Kidney (tissue), 14 donors: ENCODE data around the gene LARP4. TPM values are rescaled to one million over a fixed set of nuclear protein-coding genes. Genes with fewer than 3 reads are reported as not detected.

Source experiments
- DNase-seq, 5 donors: peaks; one replicate each; pipeline ENCODE4 v3.0.0-alpha.2; 2013 to 2020
- FAIRE-seq: peaks from 2 replicates; lab custom pipeline; 2012; peaks lifted over from hg19 to GRCh38; lab: Jason Lieb, UNC
- H3K27ac ChIP-seq, 2 donors: one replicate each; pipeline ENCODE4 v1.7.0; 2013; ENCODE audit warnings: low read depth in 2 of 2, low read length in 2 of 2, inconsistent platforms in 1 of 2
- H3K27me3 ChIP-seq: one replicate; pipeline ENCODE4 v1.7.1; 2013; ENCODE audit warnings: low read length, inconsistent platforms; ENCODE audit not compliant: control insufficient read depth, insufficient read depth
- H3K36me3 ChIP-seq, 3 donors: one replicate each; pipeline versions ENCODE4 v1.7.0 to v1.7.1; 2013; ENCODE audit warnings: low read length in 3 of 3, control low read depth in 1 of 3, inconsistent platforms in 1 of 3; ENCODE audit not compliant: insufficient read depth in 3 of 3, control insufficient read depth in 2 of 3
- H3K4me1 ChIP-seq, 3 donors: one replicate each; pipeline versions ENCODE4 v1.7.0 to v1.7.1; 2013; ENCODE audit warnings: low read length in 3 of 3, inconsistent platforms in 1 of 3, low read depth in 1 of 3; ENCODE audit not compliant: control insufficient read depth in 2 of 3, insufficient read depth in 2 of 3
- H3K4me3 ChIP-seq, 3 donors: one replicate each; pipeline versions ENCODE4 v1.7.0 to v1.8.1; 2013; ENCODE audit warnings: low read length in 3 of 3, control low read depth in 1 of 3, inconsistent platforms in 1 of 3
- H3K9ac ChIP-seq, 3 donors: one replicate each; pipeline versions ENCODE4 v1.7.0 to v1.7.1; 2013; ENCODE audit warnings: low read length in 3 of 3, control low read depth in 1 of 3, inconsistent platforms in 1 of 3
- H3K9me3 ChIP-seq, 3 donors: one replicate each; pipeline versions ENCODE4 v1.7.0 to v1.7.1; 2013; ENCODE audit warnings: low read length in 3 of 3, control low read depth in 1 of 3, inconsistent platforms in 1 of 3; ENCODE audit not compliant: control insufficient read depth in 2 of 3, insufficient read depth in 1 of 3
- CTCF ChIP-seq: IDR thresholded peaks from 3 replicates; pipeline ENCODE4 v1.5.1; 2012; ENCODE audit warnings: mild to moderate bottlenecking, moderate library complexity, borderline replicate concordance; ENCODE audit not compliant: insufficient read depth; ENCODE audit errors: extremely low read depth
- intact Hi-C: fragments of 100-400 bp; cut with DNase I; formaldehyde crosslinking; loops from one replicate; pipeline ENCODE4 v1.11.1; 2022
- polyA plus RNA-seq: library from polyadenylated mRNA; stranded (reverse); fragments of 350-450 nt; fragmentation: Illumina TruSeq; extraction: RNeasy Lipid Tissue Mini Kit (QIAGEN cat#74804); gene quantifications from one replicate; pipeline ENCODE4 v1.2.3, GENCODE V29; 2014; ENCODE audit warnings: low read depth, low replicate concordance; ENCODE audit not compliant: insufficient read depth
- total RNA-seq: library from RNA; stranded (reverse); fragmentation: NEBNext Ultra II Directional; extraction: Animal tissue kit (Norgen Biotek cat#: 25700); gene quantifications from one replicate; pipeline ENCODE4 v1.2.1, GENCODE V29; 2021
- donor health status: control.
- donor health status: control.
- donor health status: control.
- donor health status: control.
- donor health status: control.
- donor health status: DM: yes; HTN: yes; CAD: no.
- donor health status: Normal renal cell carcinoma (clear cell type).

The LARP4 gene
- total and polyA plus RNA-seq, 2 donors from 2014 or later = 17.1 to 56.1 TPM

GRCh38 chr12:50523772-50524171 is 123.1 kb downstream of the LARP4 start:
- H3K4me3 ChIP-seq = no peak overlapping the region
- no peak for TF ChIP-seq CTCF
- DNase-seq = no peak
- H3K9me3 ChIP-seq = no peaks in the 10 kb centered on the region
- intact Hi-C loops = no loop called here
- no peak overlapping the region for H3K9ac ChIP-seq
- peaks cover 0 to 5% (median 2%) of the 10 kb centered on the region in 3 donors for H3K4me1 ChIP-seq
- FAIRE-seq = no peak
- H3K27me3 ChIP-seq = no peaks in the 10 kb centered on the region
- H3K36me3 ChIP-seq = no peaks in the 10 kb centered on the region
- H3K27ac ChIP-seq = no peak overlapping the region

- Histone ChIP-seq H3K27ac (no peak overlapping the region), H3K4me3 (no peak overlapping the region), H3K4me1 (peaks cover 0 to 6% (median 5%) of the 10 kb centered on the region in 3 donors), H3K36me3 (no peaks in the 10 kb centered on the region), H3K27me3 (no peaks in the 10 kb centered on the region), H3K9me3 (no peaks in the 10 kb centered on the region), H3K9ac (no peak overlapping the region)
- FAIRE-seq (no peak), DNase-seq (no peak)
- TF ChIP-seq CTCF = no peak
- intact Hi-C loops = no loop called here
Observed at GRCh38 chr12:50524621-50525020, 123.9 kb downstream of the LARP4 start.

- TF ChIP-seq CTCF = no peak
- FAIRE-seq (no peak), DNase-seq (no peak)
- H3K4me1 ChIP-seq = peaks cover 0 to 6% (median 5%) of the 10 kb centered on the region in 3 donors
- intact Hi-C loops = no loop called here
- no peaks in the 10 kb centered on the region for H3K36me3 ChIP-seq
- H3K27me3 ChIP-seq = no peaks in the 10 kb centered on the region
- H3K9ac ChIP-seq = no peak overlapping the region
- no peak overlapping the region for H3K4me3 ChIP-seq
- no peak overlapping the region for H3K27ac ChIP-seq
- H3K9me3 ChIP-seq = no peaks in the 10 kb centered on the region
Observed at GRCh38 chr12:50525422-50525821, 124.7 kb downstream of the LARP4 start.

- Histone ChIP-seq H3K4me1 (peaks cover 0 to 6% (median 5%) of the 10 kb centered on the region in 3 donors), H3K36me3 (no peaks in the 10 kb centered on the region), H3K4me3 (no peak overlapping the region), H3K9ac (no peak overlapping the region), H3K27ac (no peak overlapping the region), H3K9me3 (no peaks in the 10 kb centered on the region), H3K27me3 (no peaks in the 10 kb centered on the region)
- FAIRE-seq (no peak), DNase-seq (no peak)
- no peak for TF ChIP-seq CTCF
- intact Hi-C loops = no loop called here
Observed at GRCh38 chr12:50527359-50527726, 126.7 kb downstream of the LARP4 start.
